H1 (cell line): ENCODE results near the gene DIAPH1. TPM values are rescaled to one million over a fixed set of nuclear protein-coding genes. Genes with fewer than 3 reads are reported as not detected.

Source experiments
- CTCF ChIA-PET: fragments of 300-600 bp; sonication (Branson Sonifier 250); formaldehyde crosslinking; loops from one replicate; lab custom pipeline; 2021; ENCODE audit not compliant: partially characterized antibody; lab: Charles Lee
- POLR2A ChIA-PET: fragments of 300-600 bp; sonication (Branson Sonifier 250); formaldehyde crosslinking; loops from one replicate; lab custom pipeline; 2021; ENCODE audit warnings: inconsistent platforms; ENCODE audit not compliant: partially characterized antibody; lab: Charles Lee
- DNase-seq, 2 experiments: peaks; one replicate each; pipeline versions ENCODE4 v3.0.0 to v3.0.0-alpha.2; 2010 to 2022; ENCODE audit warnings: low spot score in 2 of 2, low read depth in 1 of 2, mixed read lengths in 1 of 2
- FAIRE-seq: peaks from 2 replicates; lab custom pipeline; 2011; peaks lifted over from hg19 to GRCh38; lab: Jason Lieb, UNC
- H2AFZ ChIP-seq: 2 replicates; pipeline ENCODE4 v1.8.1; 2012; ENCODE audit warnings: low read length, inconsistent platforms
- H2AK5ac ChIP-seq: 2 replicates; pipeline ENCODE4 v1.6.1; 2013; ENCODE audit warnings: low read depth, low read length
- H2BK120ac ChIP-seq: replicated peaks from 2 replicates; pipeline ENCODE3; 2013; ENCODE audit warnings: low read depth, low read length, inconsistent platforms
- H2BK12ac ChIP-seq: 2 replicates; pipeline ENCODE4 v1.6.1; 2013; ENCODE audit warnings: low read depth, low read length
- H2BK15ac ChIP-seq: 2 replicates; pipeline ENCODE4 v1.6.1; 2013; ENCODE audit warnings: low read length
- H2BK20ac ChIP-seq: 2 replicates; pipeline ENCODE4 v1.6.1; 2013; ENCODE audit warnings: low read length
- H2BK5ac ChIP-seq: 2 replicates; pipeline ENCODE4 v1.6.1; 2013; ENCODE audit warnings: low read depth, low read length
- H3K14ac ChIP-seq: 2 replicates; pipeline ENCODE4 v1.6.1; 2013; ENCODE audit warnings: inconsistent platforms; ENCODE audit not compliant: insufficient read length
- H3K18ac ChIP-seq: 2 replicates; pipeline ENCODE4 v1.6.1; 2013; ENCODE audit warnings: low read length; ENCODE audit errors: extremely low read depth
- H3K23ac ChIP-seq: 2 replicates; pipeline ENCODE4 v1.6.1; 2013; ENCODE audit warnings: inconsistent platforms; ENCODE audit not compliant: insufficient read length
- H3K23me2 ChIP-seq: 2 replicates; pipeline ENCODE4 v1.6.1; 2013; ENCODE audit warnings: low read depth, low read length
- H3K27ac ChIP-seq: 2 replicates; pipeline ENCODE4 v1.6.1; 2011; ENCODE audit warnings: low read depth, low read length, inconsistent platforms
- H3K27me3 ChIP-seq, 4 experiments: replicated peaks in 1 of 4; 1 replicate in 1 of 4; 2 replicates in 3 of 4; pipeline versions ENCODE4 v1.6.1 to v1.8.1; 2011 to 2013; ENCODE audit warnings: low read length in 3 of 4, mild to moderate bottlenecking in 3 of 4, inconsistent platforms in 2 of 4, mixed read lengths in 2 of 4, moderate library complexity in 1 of 4; ENCODE audit not compliant: control insufficient read depth in 3 of 4, insufficient read depth in 3 of 4; ENCODE audit errors: extremely low read depth in 1 of 4
- H3K36me3 ChIP-seq, 4 experiments: 2 replicates each; pipeline versions ENCODE4 v1.6.1 to v1.8.1; 2011 to 2013; ENCODE audit warnings: mild to moderate bottlenecking in 4 of 4, low read length in 3 of 4, moderate library complexity in 2 of 4, control low read depth in 1 of 4, inconsistent platforms in 1 of 4; ENCODE audit not compliant: insufficient read depth in 4 of 4, control insufficient read depth in 2 of 4
- H3K4ac ChIP-seq: replicated peaks from 2 replicates; pipeline ENCODE3; 2013; ENCODE audit warnings: low read length, low read depth, mixed read lengths, inconsistent platforms; ENCODE audit not compliant: insufficient read length
- H3K4me1 ChIP-seq, 4 experiments: replicated peaks in 1 of 4; 1 replicate in 1 of 4; 2 replicates in 3 of 4; pipeline versions ENCODE4 v1.6.1 to v1.8.1; 2011 to 2013; ENCODE audit warnings: low read length in 3 of 4, inconsistent platforms in 2 of 4, mixed read lengths in 1 of 4; ENCODE audit not compliant: insufficient read depth in 4 of 4, control insufficient read depth in 3 of 4
- H3K4me2 ChIP-seq, 2 experiments: 2 replicates each; pipeline versions ENCODE4 v1.6.1 to v1.8.1; 2011 to 2013; ENCODE audit warnings: low read depth in 2 of 2, low read length in 2 of 2, control low read depth in 1 of 2, inconsistent platforms in 1 of 2, mild to moderate bottlenecking in 1 of 2; ENCODE audit not compliant: insufficient read depth in 1 of 2
- H3K4me3 ChIP-seq, 4 experiments: fragments of 200-600, 300-600 bp in 1 of 4; sonication (generic), shearing (Covaris generic), sonication (Bioruptor Twin) in 1 of 4; 2 replicates each; pipeline versions ENCODE4 v1.5.1 to v1.8.1; 2011 to 2016; ENCODE audit warnings: low read length in 4 of 4, low read depth in 3 of 4, control low read depth in 2 of 4, inconsistent platforms in 2 of 4, mild to moderate bottlenecking in 2 of 4, mixed read lengths in 1 of 4, moderate library complexity in 1 of 4; ENCODE audit not compliant: insufficient read depth in 2 of 4; ENCODE audit errors: extremely low read depth in 1 of 4
- H3K56ac ChIP-seq: replicated peaks from 2 replicates; pipeline ENCODE3; 2013; ENCODE audit warnings: low read depth, mild to moderate bottlenecking, mixed read lengths, low read length, inconsistent platforms; ENCODE audit not compliant: insufficient read length
- H3K79me1 ChIP-seq: 2 replicates; pipeline ENCODE4 v1.6.1; 2013; ENCODE audit warnings: low read depth, low read length, control low read depth
- H3K79me2 ChIP-seq, 2 experiments: 2 replicates each; pipeline versions ENCODE4 v1.6.1 to v1.8.1; 2012 to 2013; ENCODE audit warnings: low read length in 2 of 2, mild to moderate bottlenecking in 2 of 2, inconsistent platforms in 1 of 2; ENCODE audit not compliant: insufficient read depth in 2 of 2, control insufficient read depth in 1 of 2
- H3K9ac ChIP-seq, 4 experiments: replicated peaks in 1 of 4; 1 replicate in 1 of 4; 2 replicates in 3 of 4; pipeline versions ENCODE4 v1.6.1 to v1.8.1; 2011 to 2013; ENCODE audit warnings: low read depth in 3 of 4, low read length in 3 of 4, control low read depth in 2 of 4, mild to moderate bottlenecking in 2 of 4, moderate library complexity in 2 of 4, inconsistent platforms in 1 of 4; ENCODE audit errors: extremely low read depth in 1 of 4
- H3K9me3 ChIP-seq, 2 experiments: 2 replicates each; pipeline versions ENCODE4 v1.6.1 to v1.8.1; 2012 to 2013; ENCODE audit warnings: mild to moderate bottlenecking in 2 of 2, moderate library complexity in 2 of 2, control low read depth in 1 of 2, inconsistent platforms in 1 of 2, low read depth in 1 of 2, low read length in 1 of 2, mixed read lengths in 1 of 2; ENCODE audit not compliant: insufficient read depth in 2 of 2
- H4K20me1 ChIP-seq, 2 experiments: replicated peaks in 1 of 2; 2 replicates each; pipeline versions ENCODE3 to v1.8.1; 2011 to 2013; ENCODE audit warnings: inconsistent platforms in 2 of 2, low read length in 2 of 2, mild to moderate bottlenecking in 1 of 2; ENCODE audit not compliant: insufficient read depth in 2 of 2, control insufficient read depth in 1 of 2
- H4K5ac ChIP-seq: 2 replicates; pipeline ENCODE4 v1.6.1; 2013; ENCODE audit warnings: low read length, low read depth, mixed read lengths, inconsistent platforms; ENCODE audit not compliant: insufficient read length
- H4K8ac ChIP-seq: 2 replicates; pipeline ENCODE4 v1.8.0; 2013; ENCODE audit warnings: mild to moderate bottlenecking, moderate library complexity, low read length, inconsistent platforms; ENCODE audit not compliant: insufficient read depth; ENCODE audit errors: extremely low read depth
- H4K91ac ChIP-seq: replicated peaks from 2 replicates; pipeline ENCODE3; 2013; ENCODE audit warnings: low read length, mixed read lengths, inconsistent platforms; ENCODE audit not compliant: insufficient read length
- KDM1A ChIP-seq: fragments of 200-600, 300-600 bp; sonication (generic); IDR thresholded peaks from 2 replicates; pipeline ENCODE4 v1.7.1; 2016; ENCODE audit warnings: mild to moderate bottlenecking, low read length, borderline replicate concordance
- RBBP5 ChIP-seq: IDR thresholded peaks from 2 replicates; pipeline ENCODE4 v1.7.1; 2012; ENCODE audit warnings: low read depth, mild to moderate bottlenecking, inconsistent platforms, low read length, moderate library complexity, borderline replicate concordance
- WGBS, 2 experiments: shearing (Covaris generic) in 1 of 2; methylation state at CpG; one replicate each; pipeline versions ENCODE4 v1.1.6 to v1.1.7; 2013 to 2015; ENCODE audit warnings: low lambda C conversion rate in 2 of 2, mixed read lengths in 2 of 2, inconsistent platforms in 1 of 2, low coverage in 1 of 2, missing lambda C conversion rate in 1 of 2; ENCODE audit not compliant: insufficient replicate concordance in 2 of 2, insufficient coverage in 1 of 2, insufficient read length in 1 of 2; ENCODE audit errors: extremely low coverage in 1 of 2, missing lambda C conversion rate in 1 of 2; 5-methylcytosine and 5-hydroxymethylcytosine counted together
- polyA plus RNA-seq, 7 experiments: library from polyadenylated mRNA; depleted of rRNA in 3 of 7; stranded (reverse) in 5 of 7; unstranded in 2 of 7; fragments of >200 nt in 5 of 7; fragments of 200-250 nt in 2 of 7; gene quantifications; 1 replicate in 5 of 7; 2 replicates in 1 of 7; 4 replicates in 1 of 7; pipeline versions ENCODE4 v1.2.1 to v1.2.3, GENCODE V29; 2011 to 2013; ENCODE audit warnings: missing spikeins in 2 of 7, mixed read lengths in 2 of 7
- total RNA-seq: library from RNA; stranded (reverse); fragmentation: NEBNext Ultra II Directional; extraction: Animal tissue kit (Norgen Biotek cat#: 25700); gene quantifications from 2 replicates; pipeline ENCODE4 v1.2.1, GENCODE V29; 2021

Gene DIAPH1
- total and polyA plus RNA-seq, 2 of the 8 experiments (the other 6 are each of a cell fraction or from before 2014, with no cell fraction given), result 61.2 to 114 TPM

GRCh38 chr5:141494761-141495452, 123.9 kb downstream of the DIAPH1 start:
- H3K27ac ChIP-seq, result no peak overlapping the region
- no peaks in the 10 kb centered on the region for H3K79me2 ChIP-seq
- no peak for FAIRE-seq
- ChIA-PET CTCF (interaction anchor here (0.5 to 50.9 kb wide), 17 partner anchors 10 to 257 kb away, joined by 3 to 1236 read pairs (median 4); partner anchors contain the start of genes PCDHGA10, PCDHGA11, PCDHGA2 and PCDHGA9), POLR2A (interaction anchor here (0.6 to 5.0 kb wide), 3 partner anchors 10 to 199 kb away, joined by 3 to 33 read pairs (median 25); partner anchors contain the start of gene PCDHGC4)
- H2BK20ac ChIP-seq, result peak overlapping the region; percentile 88; the same call in 1 of the 2 replicates
- no peak overlapping the region for H3K23ac ChIP-seq
- H2BK120ac ChIP-seq, result peak overlapping the region; percentile 5
- peak overlapping the region; percentile 71 for H4K91ac ChIP-seq
- DNase-seq, result no peak
- peaks cover 13 to 40% (median 36%) of the 10 kb centered on the region in 4 experiments; a peak in 6 of 7 replicates for H3K27me3 ChIP-seq
- peaks cover 4% of the 10 kb centered on the region for H3K79me1 ChIP-seq
- 0 out of 7 replicates have a peak overlapping the region, but pooled peaks of 1 of the 4 experiments have one; percentile 14 for H3K9ac ChIP-seq
- H3K9me3 ChIP-seq, result no peaks in the 10 kb centered on the region
- peak overlapping the region; percentile 55 to 82 for H3K4me2 ChIP-seq
- peak overlapping the region in 2 of 4 experiments; percentile 27 to 41; a peak in 5 of 8 replicates for H3K4me3 ChIP-seq
- H2BK12ac ChIP-seq, result peak overlapping the region; percentile 93; the same call in 1 of the 2 replicates
- peak overlapping the region; percentile 48 for H2AK5ac ChIP-seq
- no peak overlapping the region; the same call in 1 of the 2 replicates for H4K8ac ChIP-seq
- H3K4me1 ChIP-seq, result peaks cover 6 to 37% (median 25%) of the 10 kb centered on the region in 4 experiments
- peaks cover 0 to 6% of the 10 kb centered on the region in 2 experiments for H4K20me1 ChIP-seq
- H2BK5ac ChIP-seq, result peak overlapping the region; percentile 82; the same call in 1 of the 2 replicates
- H3K56ac ChIP-seq, result no peak overlapping the region
- H3K14ac ChIP-seq, result no peak overlapping the region
- H3K18ac ChIP-seq, result peak overlapping the region; percentile 97
- peaks cover 24% of the 10 kb centered on the region; the same call in 1 of the 2 replicates for H3K23me2 ChIP-seq
- H2AFZ ChIP-seq, result no peak overlapping the region; the same call in 1 of the 2 replicates
- H2BK15ac ChIP-seq, result peak overlapping the region; percentile 66; the same call in 1 of the 2 replicates
- H3K4ac ChIP-seq, result peak overlapping the region; percentile 82
- peak overlapping the region; percentile 8 for H4K5ac ChIP-seq
- H3K36me3 ChIP-seq, result no peaks in the 10 kb centered on the region
- TF ChIP-seq KDM1A (0 out of 2 replicates have a peak, but pooled peaks have one; percentile 10), RBBP5 (no peak)
- TF ChIP-seq, all 59 proteins: peak for 1
- WGBS, 2 experiments, result 44% methylated on average over 22 of the region's 22 CpGs; no CpG with 5 or more reads in 1 of the 2 experiments
